Measurements from ENCODE around the gene TRAPPC1. TPM values are rescaled to one million over a fixed set of nuclear protein-coding genes. Genes with fewer than 3 reads are reported as not detected.

TRAPPC1 gene
- total and polyA plus RNA-seq, 4 donors: 15.9 to 96.9 (median 57.2) TPM

GRCh38 chr17:7887038-7887481, 44.7 kb downstream of the TRAPPC1 start:
- H3K4me1 ChIP-seq (ENCODE audit: control insufficient read depth in 4 of 4, insufficient read depth in 4 of 4, low read length in 3 of 4): peaks cover 9 to 46% (median 42%) of the 10 kb centered on the region in 4 donors

More at GRCh38 chr17:7887038-7887481, 44.7 kb downstream of the TRAPPC1 start:
- no peak for DNase-seq (ENCODE audit: low spot score)
- TF ChIP-seq FOXA2 (IDR thresholded peaks at IDR 0.05) (no peak), RXRA (IDR thresholded peaks at IDR 0.05) (no peak), RAD21 (IDR thresholded peaks at IDR 0.05) (no peak), YY1 (IDR thresholded peaks at IDR 0.05) (no peak), HNF4G (IDR thresholded peaks at IDR 0.05) (no peak), GABPA (IDR thresholded peaks at IDR 0.05 in 1 of 2, conservative IDR thresholded peaks at IDR 0.05 in 1 of 2) (no peak), TAF1 (conservative IDR thresholded peaks at IDR 0.05) (no peak), JUND (IDR thresholded peaks at IDR 0.05) (no peak), EGR1 (IDR thresholded peaks at IDR 0.05; ENCODE audit: low read depth in 2 of 2) (no peak), SP1 (IDR thresholded peaks at IDR 0.05) (no peak), FOXA1 (IDR thresholded peaks at IDR 0.05) (no peak), HNF4A (conservative IDR thresholded peaks at IDR 0.05) (no peak), ATF3 (IDR thresholded peaks at IDR 0.05) (no peak)
- TF ChIP-seq, protein P1, sequence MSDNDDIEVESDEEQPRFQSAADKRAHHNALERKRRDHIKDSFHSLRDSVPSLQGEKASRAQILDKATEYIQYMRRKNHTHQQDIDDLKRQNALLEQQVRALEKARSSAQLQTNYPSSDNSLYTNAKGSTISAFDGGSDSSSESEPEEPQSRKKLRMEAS (IDR thresholded peaks at IDR 0.05): no peak
- TF ChIP-seq, protein P2, sequence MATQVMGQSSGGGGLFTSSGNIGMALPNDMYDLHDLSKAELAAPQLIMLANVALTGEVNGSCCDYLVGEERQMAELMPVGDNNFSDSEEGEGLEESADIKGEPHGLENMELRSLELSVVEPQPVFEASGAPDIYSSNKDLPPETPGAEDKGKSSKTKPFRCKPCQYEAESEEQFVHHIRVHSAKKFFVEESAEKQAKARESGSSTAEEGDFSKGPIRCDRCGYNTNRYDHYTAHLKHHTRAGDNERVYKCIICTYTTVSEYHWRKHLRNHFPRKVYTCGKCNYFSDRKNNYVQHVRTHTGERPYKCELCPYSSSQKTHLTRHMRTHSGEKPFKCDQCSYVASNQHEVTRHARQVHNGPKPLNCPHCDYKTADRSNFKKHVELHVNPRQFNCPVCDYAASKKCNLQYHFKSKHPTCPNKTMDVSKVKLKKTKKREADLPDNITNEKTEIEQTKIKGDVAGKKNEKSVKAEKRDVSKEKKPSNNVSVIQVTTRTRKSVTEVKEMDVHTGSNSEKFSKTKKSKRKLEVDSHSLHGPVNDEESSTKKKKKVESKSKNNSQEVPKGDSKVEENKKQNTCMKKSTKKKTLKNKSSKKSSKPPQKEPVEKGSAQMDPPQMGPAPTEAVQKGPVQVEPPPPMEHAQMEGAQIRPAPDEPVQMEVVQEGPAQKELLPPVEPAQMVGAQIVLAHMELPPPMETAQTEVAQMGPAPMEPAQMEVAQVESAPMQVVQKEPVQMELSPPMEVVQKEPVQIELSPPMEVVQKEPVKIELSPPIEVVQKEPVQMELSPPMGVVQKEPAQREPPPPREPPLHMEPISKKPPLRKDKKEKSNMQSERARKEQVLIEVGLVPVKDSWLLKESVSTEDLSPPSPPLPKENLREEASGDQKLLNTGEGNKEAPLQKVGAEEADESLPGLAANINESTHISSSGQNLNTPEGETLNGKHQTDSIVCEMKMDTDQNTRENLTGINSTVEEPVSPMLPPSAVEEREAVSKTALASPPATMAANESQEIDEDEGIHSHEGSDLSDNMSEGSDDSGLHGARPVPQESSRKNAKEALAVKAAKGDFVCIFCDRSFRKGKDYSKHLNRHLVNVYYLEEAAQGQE (IDR thresholded peaks at IDR 0.05): no peak
- TF ChIP-seq, protein P3, sequence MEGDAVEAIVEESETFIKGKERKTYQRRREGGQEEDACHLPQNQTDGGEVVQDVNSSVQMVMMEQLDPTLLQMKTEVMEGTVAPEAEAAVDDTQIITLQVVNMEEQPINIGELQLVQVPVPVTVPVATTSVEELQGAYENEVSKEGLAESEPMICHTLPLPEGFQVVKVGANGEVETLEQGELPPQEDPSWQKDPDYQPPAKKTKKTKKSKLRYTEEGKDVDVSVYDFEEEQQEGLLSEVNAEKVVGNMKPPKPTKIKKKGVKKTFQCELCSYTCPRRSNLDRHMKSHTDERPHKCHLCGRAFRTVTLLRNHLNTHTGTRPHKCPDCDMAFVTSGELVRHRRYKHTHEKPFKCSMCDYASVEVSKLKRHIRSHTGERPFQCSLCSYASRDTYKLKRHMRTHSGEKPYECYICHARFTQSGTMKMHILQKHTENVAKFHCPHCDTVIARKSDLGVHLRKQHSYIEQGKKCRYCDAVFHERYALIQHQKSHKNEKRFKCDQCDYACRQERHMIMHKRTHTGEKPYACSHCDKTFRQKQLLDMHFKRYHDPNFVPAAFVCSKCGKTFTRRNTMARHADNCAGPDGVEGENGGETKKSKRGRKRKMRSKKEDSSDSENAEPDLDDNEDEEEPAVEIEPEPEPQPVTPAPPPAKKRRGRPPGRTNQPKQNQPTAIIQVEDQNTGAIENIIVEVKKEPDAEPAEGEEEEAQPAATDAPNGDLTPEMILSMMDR (IDR thresholded peaks at IDR 0.05; ENCODE audit: low read depth, low read length, missing input control): no peak
- TF ChIP-seq, protein P4, sequence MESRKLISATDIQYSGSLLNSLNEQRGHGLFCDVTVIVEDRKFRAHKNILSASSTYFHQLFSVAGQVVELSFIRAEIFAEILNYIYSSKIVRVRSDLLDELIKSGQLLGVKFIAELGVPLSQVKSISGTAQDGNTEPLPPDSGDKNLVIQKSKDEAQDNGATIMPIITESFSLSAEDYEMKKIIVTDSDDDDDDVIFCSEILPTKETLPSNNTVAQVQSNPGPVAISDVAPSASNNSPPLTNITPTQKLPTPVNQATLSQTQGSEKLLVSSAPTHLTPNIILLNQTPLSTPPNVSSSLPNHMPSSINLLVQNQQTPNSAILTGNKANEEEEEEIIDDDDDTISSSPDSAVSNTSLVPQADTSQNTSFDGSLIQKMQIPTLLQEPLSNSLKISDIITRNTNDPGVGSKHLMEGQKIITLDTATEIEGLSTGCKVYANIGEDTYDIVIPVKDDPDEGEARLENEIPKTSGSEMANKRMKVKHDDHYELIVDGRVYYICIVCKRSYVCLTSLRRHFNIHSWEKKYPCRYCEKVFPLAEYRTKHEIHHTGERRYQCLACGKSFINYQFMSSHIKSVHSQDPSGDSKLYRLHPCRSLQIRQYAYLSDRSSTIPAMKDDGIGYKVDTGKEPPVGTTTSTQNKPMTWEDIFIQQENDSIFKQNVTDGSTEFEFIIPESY (IDR thresholded peaks at IDR 0.05): no peak
- Histone ChIP-seq H3K36me3 (ENCODE audit: control insufficient read depth in 4 of 4, insufficient read depth in 3 of 4, low read depth in 1 of 4, low read length in 3 of 4) (no peaks in the 10 kb centered on the region), H3K9me3 (ENCODE audit: control insufficient read depth in 4 of 4, low read length in 3 of 4) (no peaks in the 10 kb centered on the region), H3K27ac (ENCODE audit: low read depth in 1 of 2, low read length in 2 of 2) (peak overlapping the region; percentile 72 to 89), H3K27me3 (ENCODE audit: control insufficient read depth in 4 of 4, insufficient read depth in 4 of 4, low read length in 3 of 4) (no peaks in the 10 kb centered on the region), H3K4me3 (ENCODE audit: low read depth in 1 of 3, low read length in 3 of 3) (peak overlapping the region in 2 of 3 donors; percentile 19 to 32), H3K9ac (ENCODE audit: low read depth in 1 of 2, low read length in 2 of 2) (peak overlapping the region in 1 of 2 donors; percentile 53)
- WGBS: 12% methylated on average over 8 of the region's 8 CpGs
